ENCODE measurements around the gene TRMT11.

TRMT11 gene

GRCh38 chr6:126060400-126060799 lies 74.1 kb downstream of the TRMT11 start:
- TF ChIP-seq CEBPB (IDR thresholded peaks at IDR 0.05) (no peak), NFIC (IDR thresholded peaks at IDR 0.05) (no peak), FOXM1 (IDR thresholded peaks at IDR 0.05; ENCODE audit: borderline replicate concordance, low read depth) (no peak), USF1 (IDR thresholded peaks at IDR 0.05) (no peak), MAX (IDR thresholded peaks at IDR 0.05) (no peak), YY1 (IDR thresholded peaks at IDR 0.05; ENCODE audit: low read depth) (no peak), TCF12 (IDR thresholded peaks at IDR 0.05; ENCODE audit: low read depth) (no peak), EGR1 (IDR thresholded peaks at IDR 0.05) (no peak), TAF1 (IDR thresholded peaks at IDR 0.05; ENCODE audit: low read depth) (no peak), ZBTB7A (IDR thresholded peaks at IDR 0.05; ENCODE audit: low read depth) (no peak), TEAD4 (IDR thresholded peaks at IDR 0.05) (no peak), REST (IDR thresholded peaks at IDR 0.05; ENCODE audit: low read depth) (no peak), CREB1 (IDR thresholded peaks at IDR 0.05; ENCODE audit: low read depth) (no peak), RAD21 (IDR thresholded peaks at IDR 0.05; ENCODE audit: low read depth) (no peak), EP300 (IDR thresholded peaks at IDR 0.05; ENCODE audit: borderline replicate concordance) (no peak)

GRCh38 chr6:126063512-126064146 lies 77.3 kb downstream of the TRMT11 start:
- TF ChIP-seq CREB1 (IDR thresholded peaks at IDR 0.05; ENCODE audit: low read depth) (no peak), CEBPB (IDR thresholded peaks at IDR 0.05) (no peak), FOXM1 (IDR thresholded peaks at IDR 0.05; ENCODE audit: borderline replicate concordance, low read depth) (no peak), ZBTB7A (IDR thresholded peaks at IDR 0.05; ENCODE audit: low read depth) (no peak), USF1 (IDR thresholded peaks at IDR 0.05) (no peak)

GRCh38 chr6:126064257-126064747 lies 78.0 kb downstream of the TRMT11 start:
- TF ChIP-seq RAD21 (IDR thresholded peaks at IDR 0.05; ENCODE audit: low read depth) (no peak), TAF1 (IDR thresholded peaks at IDR 0.05; ENCODE audit: low read depth) (no peak), EP300 (IDR thresholded peaks at IDR 0.05; ENCODE audit: borderline replicate concordance) (no peak), EGR1 (IDR thresholded peaks at IDR 0.05) (no peak), MAX (IDR thresholded peaks at IDR 0.05) (no peak), REST (IDR thresholded peaks at IDR 0.05; ENCODE audit: low read depth) (no peak), CEBPB (IDR thresholded peaks at IDR 0.05) (no peak), CREB1 (IDR thresholded peaks at IDR 0.05; ENCODE audit: low read depth) (no peak), YY1 (IDR thresholded peaks at IDR 0.05; ENCODE audit: low read depth) (no peak), FOXM1 (IDR thresholded peaks at IDR 0.05; ENCODE audit: borderline replicate concordance, low read depth) (no peak), USF1 (IDR thresholded peaks at IDR 0.05) (no peak), ZBTB7A (IDR thresholded peaks at IDR 0.05; ENCODE audit: low read depth) (no peak), TCF12 (IDR thresholded peaks at IDR 0.05; ENCODE audit: low read depth) (no peak), TEAD4 (IDR thresholded peaks at IDR 0.05) (no peak), NFIC (IDR thresholded peaks at IDR 0.05) (no peak)

- TF ChIP-seq MAX (IDR thresholded peaks at IDR 0.05): no peak
- TF ChIP-seq YY1 (IDR thresholded peaks at IDR 0.05; ENCODE audit: low read depth): no peak
- no peak for TF ChIP-seq NFIC (IDR thresholded peaks at IDR 0.05)
- TF ChIP-seq USF1 (IDR thresholded peaks at IDR 0.05): no peak
- TF ChIP-seq CEBPB (IDR thresholded peaks at IDR 0.05): no peak
- no peak for TF ChIP-seq CREB1 (IDR thresholded peaks at IDR 0.05; ENCODE audit: low read depth)
- no peak for TF ChIP-seq TAF1 (IDR thresholded peaks at IDR 0.05; ENCODE audit: low read depth)
- TF ChIP-seq TEAD4 (IDR thresholded peaks at IDR 0.05): no peak
- no peak for TF ChIP-seq RAD21 (IDR thresholded peaks at IDR 0.05; ENCODE audit: low read depth)
- TF ChIP-seq TCF12 (IDR thresholded peaks at IDR 0.05; ENCODE audit: low read depth): no peak
- no peak for TF ChIP-seq REST (IDR thresholded peaks at IDR 0.05; ENCODE audit: low read depth)
- TF ChIP-seq EGR1 (IDR thresholded peaks at IDR 0.05): no peak
- TF ChIP-seq EP300 (IDR thresholded peaks at IDR 0.05; ENCODE audit: borderline replicate concordance): no peak
- no peak for TF ChIP-seq FOXM1 (IDR thresholded peaks at IDR 0.05; ENCODE audit: borderline replicate concordance, low read depth)
- TF ChIP-seq ZBTB7A (IDR thresholded peaks at IDR 0.05; ENCODE audit: low read depth): no peak
Observed at GRCh38 chr6:126064748-126065401, 78.5 kb downstream of the TRMT11 start.

Data from Ishikawa (cell line).